HL-60/S4 treated with retinoic acid at 250 ng/mL for 4 days and 3 days (cell line): ENCODE measurements around the gene PHF14.

Experiments
- in situ Hi-C: fragments of 300-500 bp; cut with MboI; formaldehyde crosslinking; loops from 2 replicates; pipeline ENCODE4 v1.7.0; 2022; ENCODE audit warnings: low sequenced_read_pairs

Gene PHF14

GRCh38 chr7:11168650-11169170 lies 195.0 kb downstream of the PHF14 start:
- in situ Hi-C loops = no loop called here

- in situ Hi-C loops = no loop called here
Measured at GRCh38 chr7:11170175-11170574, 196.5 kb downstream of the PHF14 start.

GRCh38 chr7:11170863-11171568 lies 197.3 kb downstream of the PHF14 start:
- in situ Hi-C loops = no loop called here

- in situ Hi-C loops = no loop called here
Measured at GRCh38 chr7:11171569-11172192, 198.0 kb downstream of the PHF14 start.

DNA sequence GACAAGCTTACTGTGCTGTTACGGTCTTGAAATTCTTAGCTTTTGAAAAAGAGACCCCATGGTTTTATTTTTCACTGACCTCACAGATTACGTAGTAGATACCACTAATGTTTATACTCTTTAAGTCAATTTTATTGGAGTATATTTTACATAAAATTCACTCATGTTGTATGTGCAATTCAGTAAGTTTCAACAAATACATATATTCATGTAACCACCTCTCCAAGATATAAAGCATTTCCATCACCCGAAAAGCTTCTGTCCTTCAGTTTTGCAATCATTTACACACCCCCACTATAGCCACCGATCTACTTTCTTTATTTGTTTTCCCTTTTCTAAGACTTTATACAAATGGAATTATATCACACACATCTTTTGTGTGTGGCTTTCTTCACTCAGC lies 199.2 kb downstream of the PHF14 start:
- in situ Hi-C loops = no loop called here

DNA sequence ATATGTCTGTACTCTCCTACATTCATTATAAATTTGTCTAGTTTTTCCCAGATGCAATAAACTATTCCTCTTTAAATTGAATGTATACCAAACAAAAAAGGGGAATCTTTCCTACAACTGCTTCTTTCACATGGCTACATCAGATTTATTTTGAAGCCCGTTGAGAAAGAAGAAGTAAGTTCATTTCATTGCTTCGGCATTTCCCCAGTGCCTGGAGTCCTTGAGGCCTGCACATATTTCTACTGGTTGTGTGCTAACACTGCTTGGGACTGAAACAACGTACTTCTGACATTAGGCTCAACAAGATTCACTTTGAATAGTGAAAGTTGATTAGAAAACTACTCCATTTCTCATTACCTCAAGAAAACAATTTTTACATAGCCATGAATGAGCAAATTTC lies 201.7 kb downstream of the PHF14 start:
- in situ Hi-C loops = no loop called here

GRCh38 chr7:11175887-11176286 lies 202.2 kb downstream of the PHF14 start:
- in situ Hi-C loops = no loop called here

- in situ Hi-C loops = no loop called here
Measured at GRCh38 chr7:11176985-11177555, 203.4 kb downstream of the PHF14 start.

DNA sequence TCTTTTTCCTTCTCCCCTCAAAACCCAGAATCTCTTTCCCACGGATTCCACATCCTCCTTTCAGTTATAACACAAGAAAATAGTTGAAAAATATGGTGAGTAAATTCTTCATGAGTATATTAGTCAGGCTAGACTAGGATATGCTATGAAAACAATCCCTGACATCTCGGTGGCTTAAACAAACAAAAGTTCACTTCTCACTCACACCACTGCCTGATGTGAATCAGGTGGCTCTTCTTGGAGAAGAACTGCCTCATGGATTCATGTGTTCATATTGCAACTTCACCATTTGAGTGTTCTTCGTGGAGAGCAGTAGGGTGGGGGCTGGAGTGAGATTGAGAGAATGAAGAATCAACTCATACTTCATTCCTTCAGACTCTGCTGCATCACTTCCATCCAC lies 204.1 kb downstream of the PHF14 start:
- in situ Hi-C loops = no loop called here

DNA sequence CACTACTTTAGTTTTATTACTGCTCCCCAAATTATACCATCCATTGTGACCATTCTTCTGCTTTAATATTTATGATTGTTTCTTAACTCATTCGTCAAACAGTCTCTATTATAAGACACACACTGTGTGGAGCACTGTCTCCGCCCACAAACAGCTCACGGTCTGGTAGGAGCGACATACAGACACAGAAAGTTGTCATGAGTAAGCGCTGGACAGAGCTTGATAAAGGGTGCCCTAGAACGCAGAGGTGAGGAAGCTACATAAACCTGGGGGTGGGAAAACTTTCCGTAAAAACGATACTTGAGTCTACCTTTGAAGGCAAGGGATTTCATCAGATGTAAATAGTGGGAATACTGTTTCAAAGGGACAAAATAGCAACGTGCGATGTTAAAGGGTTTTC lies 207.9 kb downstream of the PHF14 start:
- in situ Hi-C loops = no loop called here

- in situ Hi-C loops = no loop called here
Measured at GRCh38 chr7:11182736-11183135, 209.1 kb downstream of the PHF14 start.

DNA sequence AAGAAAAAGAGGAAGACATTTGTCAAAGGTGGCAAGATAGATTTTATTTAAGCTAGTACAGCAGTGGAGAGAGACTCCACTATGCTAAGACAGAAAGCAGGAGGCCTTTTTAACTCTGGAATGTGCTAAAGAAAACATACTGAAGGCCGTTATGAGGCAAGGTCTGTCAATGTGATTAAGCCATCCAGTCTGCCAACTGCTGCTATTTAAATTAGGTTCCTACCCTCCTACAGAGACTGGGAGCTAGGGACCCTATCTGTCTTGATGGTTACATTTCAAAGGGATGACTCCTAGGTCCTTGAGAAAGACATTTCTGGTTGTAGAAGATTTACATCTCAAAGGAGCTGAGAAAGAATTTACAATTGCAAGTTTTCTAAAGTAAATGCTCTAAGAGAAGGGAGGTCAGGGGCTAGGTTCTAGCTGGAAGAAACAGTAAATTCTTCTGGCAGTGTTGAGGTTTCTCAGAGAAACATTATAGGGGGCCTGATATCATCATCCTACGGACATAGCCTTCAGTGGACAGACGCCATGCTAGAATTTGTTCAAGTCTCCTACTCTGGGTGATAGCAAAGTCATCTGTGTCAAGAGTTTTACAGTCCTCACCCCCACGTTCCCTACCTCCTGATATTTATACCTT lies 211.6 kb downstream of the PHF14 start:
- in situ Hi-C loops = no loop called here

DNA sequence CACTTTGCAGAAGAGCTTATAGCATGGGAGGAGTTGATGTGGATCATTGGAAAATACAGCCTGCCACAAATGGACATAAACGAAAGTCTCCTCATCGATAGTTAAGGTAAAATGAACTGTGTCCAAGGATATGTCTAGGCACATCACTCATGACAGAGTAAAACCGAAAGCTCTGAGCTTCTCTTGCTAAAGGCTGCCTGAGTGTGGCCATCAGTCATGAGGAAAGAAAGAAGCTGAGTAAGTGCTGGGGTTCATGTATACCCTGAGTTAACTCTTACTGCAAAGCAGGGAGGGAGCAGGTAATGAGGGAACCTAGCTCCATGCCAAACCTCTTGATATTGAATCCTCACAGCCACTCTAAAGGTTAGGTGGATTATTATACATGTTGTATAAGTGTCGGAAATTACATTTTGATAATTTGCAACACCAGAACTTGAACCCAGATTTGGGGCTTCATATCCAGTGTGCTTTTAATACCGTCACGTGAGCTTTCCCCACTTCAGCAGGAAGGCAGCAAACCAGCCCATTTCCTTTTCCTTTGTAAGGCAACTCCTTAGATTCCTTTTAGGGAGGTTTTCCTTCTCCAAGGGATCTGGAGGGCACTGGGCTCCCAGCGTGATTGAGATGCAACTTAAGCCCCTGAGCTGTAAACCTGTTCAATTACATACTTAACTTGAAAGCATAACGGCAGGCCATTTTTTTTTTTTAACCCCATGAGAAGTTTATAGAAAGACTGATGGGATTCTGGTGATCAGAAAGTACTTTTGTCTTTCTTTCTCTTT lies 215.0 kb downstream of the PHF14 start:
- in situ Hi-C loops = no loop called here

DNA sequence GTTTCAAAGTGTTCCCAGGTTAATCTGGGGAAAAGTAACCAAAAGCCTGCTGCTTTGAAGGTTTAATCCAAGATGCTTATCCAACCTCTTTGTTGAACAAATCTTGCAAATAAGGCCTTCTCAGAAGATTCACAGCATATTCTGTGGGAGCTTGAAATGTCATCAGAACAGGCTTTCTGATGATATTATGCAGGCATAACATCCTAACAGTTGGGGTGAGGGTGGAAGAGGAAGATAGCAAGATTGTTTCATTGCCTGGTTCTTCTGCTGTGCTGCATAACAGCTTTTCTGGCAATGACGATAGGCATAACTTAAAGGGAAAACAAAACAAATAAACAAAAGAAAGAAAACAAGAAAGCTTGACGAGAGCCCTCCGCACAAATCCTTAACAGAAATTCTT lies 217.4 kb downstream of the PHF14 start:
- in situ Hi-C loops = no loop called here

- in situ Hi-C loops = no loop called here
Measured at GRCh38 chr7:11191574-11192220, 218.0 kb downstream of the PHF14 start.

DNA sequence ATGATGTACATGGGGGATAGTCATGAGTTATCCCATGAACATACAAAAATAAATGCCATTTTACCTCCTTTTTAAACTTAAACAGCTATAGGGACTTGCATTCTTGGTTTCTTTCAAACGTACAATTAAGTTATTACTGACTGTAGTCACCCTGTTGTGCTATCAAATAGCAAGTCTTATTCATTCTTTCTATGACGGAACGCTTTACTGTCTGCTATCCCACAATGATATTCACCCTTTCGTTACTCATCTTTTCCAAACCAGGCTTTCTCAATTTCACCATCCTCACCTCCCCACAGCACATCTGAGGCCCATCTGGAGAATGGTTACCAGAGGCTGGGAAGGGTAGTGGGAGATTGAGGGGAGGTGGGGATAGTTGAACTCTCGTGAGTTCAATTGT lies 218.8 kb downstream of the PHF14 start:
- in situ Hi-C loops = no loop called here

DNA sequence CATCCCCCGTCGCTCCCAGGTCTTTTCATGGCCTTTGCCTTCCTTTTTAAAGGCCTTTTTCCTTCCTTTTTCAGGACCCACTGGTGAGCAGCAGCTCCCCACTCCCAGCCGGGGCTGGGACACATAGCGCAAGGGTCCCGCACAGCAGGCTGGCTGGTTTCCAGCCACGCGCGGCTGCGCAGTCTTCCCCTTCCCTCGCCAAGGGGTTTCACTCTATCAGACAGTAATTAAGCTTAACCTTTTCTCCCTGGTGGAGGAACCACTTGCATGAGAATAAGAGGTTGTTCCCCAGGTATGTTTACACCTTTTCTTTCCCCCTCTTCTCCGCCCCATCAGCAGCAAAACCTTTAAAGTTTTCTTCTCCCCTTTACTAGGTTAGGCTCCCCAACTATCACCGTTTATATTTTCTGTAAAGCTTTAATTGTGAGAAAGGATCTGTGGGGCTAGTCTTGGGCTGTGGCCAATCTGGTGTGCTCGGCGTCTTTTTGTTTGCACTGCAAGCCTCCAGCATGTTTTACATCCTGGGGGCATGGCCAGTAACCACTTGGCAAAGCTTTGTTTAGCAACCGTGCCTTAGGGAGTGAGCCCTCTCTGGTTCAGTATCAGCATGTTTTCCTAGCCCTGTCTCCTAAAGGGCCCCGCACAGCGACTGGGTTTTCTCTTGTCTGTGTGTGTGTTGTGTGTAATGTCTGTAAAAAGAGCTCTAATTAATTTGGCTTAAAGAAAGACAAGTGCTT lies 219.6 kb downstream of the PHF14 start:
- in situ Hi-C loops = no loop called here

DNA sequence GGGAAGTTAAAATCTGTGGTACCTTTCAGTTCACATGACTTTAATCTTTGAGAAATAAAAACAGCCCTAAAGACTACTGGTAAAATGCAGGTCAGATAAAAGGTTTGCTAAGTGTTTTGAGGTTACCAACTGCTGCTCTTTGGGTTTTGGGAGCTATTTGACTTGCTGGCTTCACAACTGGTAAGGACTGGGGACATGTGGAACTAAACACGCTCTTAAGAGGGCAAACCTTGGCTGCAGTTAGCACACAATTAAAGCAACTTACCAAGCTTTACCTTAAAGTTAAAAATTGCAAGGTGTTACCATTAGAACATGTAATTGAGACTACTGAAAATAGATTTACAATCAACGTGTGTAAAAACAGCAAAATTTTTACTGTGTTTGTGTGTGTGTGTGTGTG lies 220.2 kb downstream of the PHF14 start:
- in situ Hi-C loops = no loop called here

- in situ Hi-C loops = no loop called here
Measured at GRCh38 chr7:11194492-11194891, 220.8 kb downstream of the PHF14 start.

GRCh38 chr7:11195502-11195901 lies 221.8 kb downstream of the PHF14 start:
- in situ Hi-C loops = no loop called here
